Activated CD8-positive, alpha-beta memory T cell treated with anti-CD3 and anti-CD28 coated beads, Interleukin-2, amount 50 U/mL, for 24 hours (primary cell): ENCODE data around the gene IFT122.
"Not testable (repeated sequence)": the region's sequence is repeated elsewhere in the genome, so short reads cannot be mapped to it uniquely, and the experiment has no call there.

Experiments
- DNase-seq: peaks from one replicate; pipeline ENCODE4 v3.0.0-alpha.2; 2020; ENCODE audit errors: extremely low read depth

The IFT122 gene

DNA sequence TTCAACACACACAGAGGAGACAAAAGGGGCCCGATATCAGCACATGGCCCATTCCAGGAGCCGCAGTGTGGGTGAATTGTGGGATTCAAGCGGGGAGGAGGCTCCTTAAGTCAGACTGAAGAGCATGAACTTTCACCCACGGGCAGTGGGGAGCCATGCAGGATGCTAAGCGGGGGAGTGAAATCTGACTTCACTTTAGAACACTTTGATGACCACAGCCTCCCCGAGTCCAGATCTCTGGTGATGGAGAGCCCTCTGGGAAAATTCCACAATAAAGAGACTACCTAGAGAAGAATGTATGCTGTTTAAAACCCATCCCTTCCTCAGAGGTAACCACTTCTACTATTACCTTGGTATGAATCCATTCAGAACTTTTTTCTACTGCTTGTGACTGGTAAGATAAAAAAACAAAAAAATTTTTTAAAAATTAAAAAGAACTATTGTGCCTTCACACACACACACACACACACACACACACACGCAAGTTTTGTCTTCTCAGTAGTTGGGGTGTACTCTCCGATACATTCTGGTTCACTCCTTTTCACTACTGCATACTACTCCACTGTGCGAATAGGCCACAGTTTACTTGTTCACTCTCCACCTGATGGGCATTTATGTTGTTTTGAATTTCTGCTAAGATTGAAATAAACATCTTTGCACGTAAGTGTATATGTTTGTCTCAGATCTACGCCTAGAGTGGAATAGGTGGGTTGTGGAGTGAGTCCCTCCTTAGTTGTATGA is 100.9 kb downstream of the IFT122 start:
- DNase-seq, result no peak

DNA sequence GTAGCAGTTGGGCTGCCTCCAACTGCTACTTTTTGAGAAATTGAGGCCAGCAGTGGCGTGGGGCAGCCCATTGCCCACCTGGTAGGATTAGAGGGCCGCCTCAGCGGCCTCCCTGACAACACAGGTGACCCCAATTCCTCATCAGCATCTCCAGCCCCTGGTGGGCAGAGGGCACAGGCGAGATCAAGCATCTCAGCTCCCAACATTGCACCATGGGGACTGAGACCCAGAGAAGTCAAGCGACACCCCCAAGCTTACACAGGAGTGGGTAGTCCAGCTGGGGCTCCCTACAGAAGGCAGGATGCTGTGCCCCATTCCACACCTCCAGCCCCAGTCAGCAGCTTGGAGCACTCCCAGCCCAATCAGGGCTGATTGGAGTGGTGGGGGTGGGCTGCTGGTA is 102.7 kb downstream of the IFT122 start:
- no peak for DNase-seq

DNA sequence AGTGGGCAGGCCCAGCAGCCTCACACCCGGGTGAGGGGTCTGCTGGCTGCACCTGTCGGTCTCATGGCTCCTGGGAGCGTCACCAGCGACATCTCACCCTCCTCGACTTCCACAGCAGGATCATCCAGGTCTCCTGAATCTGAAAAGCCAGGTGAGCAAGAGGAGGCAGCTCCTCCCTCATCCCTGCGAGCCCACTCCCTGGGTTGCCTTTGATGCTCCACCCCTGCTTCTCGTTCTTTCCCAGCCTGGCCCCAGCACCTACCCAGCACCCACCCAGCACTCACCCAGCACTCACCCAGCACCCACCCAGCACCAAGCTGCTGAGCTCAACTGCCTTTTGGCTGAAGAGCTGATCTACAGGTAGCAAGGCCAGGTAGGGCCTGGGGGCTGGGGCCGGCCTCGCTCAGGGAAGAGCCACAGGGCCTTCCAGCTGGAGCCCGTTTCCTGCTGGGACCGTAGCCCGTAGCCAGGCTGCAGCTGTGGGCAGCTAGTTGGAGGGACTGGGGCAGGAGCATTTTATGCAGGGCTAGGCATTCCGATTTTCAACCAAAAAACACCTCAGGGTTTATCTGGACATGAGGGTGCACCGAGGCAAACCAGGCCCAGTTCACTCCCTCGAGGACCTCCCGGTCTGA is 103.2 kb downstream of the IFT122 start, which contains the start of gene H1-8:
Gene H1-8 (plus strand): TSS at position 20 of the 635 bp plus-strand sequence. CDS start 44 bp downstream, at position 64.
- no peak for DNase-seq

DNA sequence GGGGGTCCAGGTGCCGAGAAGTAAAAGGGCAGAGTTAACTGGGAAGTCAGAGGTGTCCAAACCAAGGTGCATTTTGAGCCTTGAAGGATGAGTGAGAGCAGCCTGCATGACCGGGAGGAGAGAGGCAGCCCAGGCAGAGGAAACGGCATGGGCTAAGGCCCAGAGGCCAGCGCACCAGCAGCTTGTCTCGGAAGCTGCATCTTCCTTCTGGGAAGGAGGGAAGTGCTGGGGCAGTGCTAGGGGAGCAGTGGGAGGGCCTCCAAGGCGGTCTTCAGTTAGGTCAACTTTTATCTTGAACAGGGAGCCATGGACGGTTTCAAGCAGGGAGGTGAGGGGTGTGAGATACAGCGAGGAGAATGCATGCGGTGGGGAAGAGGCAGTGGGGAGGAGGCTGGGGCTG is 104.0 kb downstream of the IFT122 start:
- no peak for DNase-seq

DNA sequence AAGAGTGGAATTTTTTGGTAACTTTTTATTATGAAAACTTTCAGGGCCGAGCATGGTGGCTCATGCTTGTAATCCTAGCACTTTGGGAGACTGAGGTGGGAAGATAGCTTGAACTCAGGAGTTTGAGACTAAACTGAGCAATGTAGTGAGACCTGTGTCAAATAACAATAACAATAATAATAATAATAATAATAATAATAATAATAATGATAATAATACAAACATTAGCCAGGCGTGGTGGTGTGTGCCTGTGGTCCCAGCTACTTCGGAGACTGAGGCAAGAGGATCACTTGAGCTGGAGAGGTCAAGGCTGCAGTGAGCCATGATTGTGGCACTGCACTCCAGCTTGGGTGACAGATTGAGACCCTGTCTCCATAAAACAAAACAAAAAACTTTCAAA is 105.9 kb downstream of the IFT122 start:
- DNase-seq, result not testable (repeated sequence)

DNA sequence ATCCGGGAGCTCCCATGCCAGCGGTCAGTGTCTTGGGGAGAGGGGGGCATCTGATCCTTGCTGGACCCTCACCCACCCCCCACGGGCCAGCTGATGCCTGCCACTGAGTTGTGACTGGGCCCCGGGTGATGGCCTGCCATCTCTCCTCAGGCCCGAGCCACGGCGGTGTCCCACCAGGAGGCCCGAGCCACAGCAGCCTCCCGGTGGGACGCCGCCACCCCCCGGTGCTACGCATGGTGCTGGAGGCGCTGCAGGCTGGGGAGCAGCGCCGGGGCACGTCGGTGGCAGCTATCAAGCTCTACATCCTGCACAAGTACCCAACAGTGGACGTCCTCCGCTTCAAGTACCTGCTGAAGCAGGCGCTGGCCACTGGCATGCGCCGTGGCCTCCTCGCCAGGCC is 107.2 kb downstream of the IFT122 start:
- DNase-seq, result no peak

DNA sequence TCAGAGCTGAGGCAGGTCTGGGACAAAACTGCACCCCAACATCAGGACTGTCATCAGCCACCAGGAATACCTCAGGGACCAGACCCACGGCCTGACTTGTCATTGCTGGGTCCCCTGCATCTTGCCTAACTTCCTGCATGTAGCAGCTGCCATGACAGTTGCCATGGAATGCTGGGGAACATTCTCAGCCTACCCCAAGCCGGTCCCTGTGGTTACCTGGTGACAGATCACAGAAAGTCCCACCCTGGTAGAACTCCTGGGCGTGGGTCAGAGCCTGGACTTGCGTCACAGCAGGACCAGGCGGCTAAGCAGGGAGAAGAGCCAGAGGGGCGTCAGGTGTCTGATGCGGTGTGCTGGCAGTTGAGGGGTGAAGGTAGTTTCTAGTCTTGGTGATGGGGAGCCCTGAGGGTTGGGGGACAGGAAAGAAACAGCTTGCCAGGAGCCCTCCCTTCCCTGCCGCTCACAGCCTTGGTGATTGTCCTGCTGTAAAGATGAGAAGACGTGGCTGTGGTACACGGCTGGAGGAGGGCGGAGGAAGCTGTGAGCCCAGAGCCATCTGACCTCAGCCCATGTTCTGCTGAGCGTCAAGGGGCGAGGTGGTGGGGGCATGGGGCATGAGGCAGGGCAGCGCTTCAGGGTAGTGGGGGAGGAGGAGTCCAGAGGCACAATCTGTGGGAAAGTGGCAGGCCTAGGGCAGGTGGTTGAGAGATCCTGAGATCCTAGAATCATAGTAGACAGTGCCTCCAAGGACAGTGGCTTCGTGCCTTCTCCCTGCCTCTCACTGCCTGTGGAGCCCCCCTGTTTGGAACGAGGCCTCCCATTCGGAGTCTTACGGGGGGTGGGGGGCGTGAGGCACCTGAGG is 108.3 kb downstream of the IFT122 start:
- DNase-seq, result no peak

DNA sequence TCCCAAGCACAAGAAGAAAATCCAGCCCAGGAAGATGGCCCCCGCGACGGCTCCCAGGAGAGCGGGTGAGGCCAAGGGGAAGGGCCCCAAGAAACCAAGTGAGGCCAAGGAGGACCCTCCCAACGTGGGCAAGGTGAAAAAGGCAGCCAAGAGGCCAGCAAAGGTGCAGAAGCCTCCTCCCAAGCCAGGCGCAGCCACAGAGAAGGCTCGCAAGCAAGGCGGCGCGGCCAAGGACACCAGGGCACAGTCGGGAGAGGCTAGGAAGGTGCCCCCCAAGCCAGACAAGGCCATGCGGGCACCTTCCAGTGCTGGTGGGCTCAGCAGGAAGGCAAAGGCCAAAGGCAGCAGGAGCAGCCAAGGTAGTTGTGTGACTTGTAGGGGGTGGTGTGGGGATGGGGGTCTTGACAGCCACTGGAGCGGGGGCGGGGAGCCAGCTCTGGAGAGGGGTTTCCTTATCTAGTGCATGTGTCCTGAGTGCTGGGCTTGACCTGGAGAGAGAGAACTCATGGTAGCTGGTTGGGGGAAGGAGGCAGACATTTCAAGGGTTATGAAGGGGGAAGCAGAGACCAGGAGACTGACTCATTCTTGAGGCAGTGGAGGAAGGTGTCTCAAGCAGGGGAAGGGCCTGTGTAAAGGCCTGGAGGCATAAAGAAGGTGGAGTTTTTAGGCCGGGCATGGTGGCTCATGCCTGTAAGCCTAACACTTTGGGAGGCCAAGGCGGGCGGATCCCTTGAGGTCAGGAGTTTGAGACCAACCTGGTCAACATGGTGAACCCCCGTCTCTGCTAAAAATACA is 109.2 kb downstream of the IFT122 start:
- no peak for DNase-seq

DNA sequence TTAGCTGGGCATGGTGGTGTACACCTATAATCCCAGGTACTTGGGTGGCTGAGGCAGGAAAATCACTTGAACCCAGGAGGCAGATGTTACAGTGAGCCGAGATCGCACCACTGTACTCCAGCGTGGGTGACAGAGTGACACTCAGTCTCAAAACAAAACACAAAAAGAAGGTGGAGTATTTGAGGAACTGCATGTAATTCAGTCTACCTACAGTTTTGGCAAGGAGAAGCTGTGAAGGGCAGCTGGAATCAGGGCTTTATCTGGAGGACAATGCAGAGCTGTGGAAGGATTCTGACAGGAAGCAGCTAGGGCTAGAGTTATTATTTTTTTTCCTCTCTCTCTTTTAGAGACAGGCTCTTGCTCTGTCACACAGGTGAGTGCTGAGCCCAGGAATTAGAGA is 109.8 kb downstream of the IFT122 start:
- DNase-seq, result no peak

DNA sequence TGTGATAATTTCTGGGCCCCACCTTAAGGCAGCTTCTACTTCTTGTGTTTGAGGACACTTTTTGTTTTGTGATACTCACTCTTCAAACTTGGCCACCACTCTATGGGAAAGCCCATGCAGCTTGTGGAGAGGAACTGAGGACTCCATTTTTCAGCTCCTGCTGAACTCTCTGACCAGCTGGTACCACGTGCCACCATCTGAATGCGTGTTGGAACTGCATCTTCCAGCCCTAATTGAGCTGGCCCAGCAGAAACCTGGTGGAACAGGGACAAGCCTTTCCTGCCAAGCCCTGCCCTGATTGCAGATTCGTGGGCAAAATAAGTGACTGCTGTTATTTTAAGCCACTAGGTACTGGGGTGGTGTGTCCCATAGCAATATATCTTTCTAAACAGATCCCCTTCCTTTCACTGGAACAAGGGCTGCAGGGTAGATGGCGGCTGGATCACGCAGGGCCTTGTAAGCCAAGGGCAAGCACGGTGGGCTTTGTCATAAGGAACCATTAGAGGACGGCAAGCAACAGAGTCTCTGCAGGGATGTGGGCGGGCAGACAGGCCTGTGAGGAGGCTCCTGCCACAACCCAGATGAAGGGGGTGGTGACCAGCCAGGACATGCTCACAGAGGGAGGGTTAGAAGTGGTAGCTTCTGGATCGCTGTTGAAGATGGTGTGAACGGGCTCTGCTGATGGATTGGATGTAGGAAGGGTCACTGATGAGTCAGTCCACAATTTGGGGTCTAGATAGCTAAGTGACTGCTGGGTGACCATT is 112.4 kb downstream of the IFT122 start:
- no peak for DNase-seq

DNA sequence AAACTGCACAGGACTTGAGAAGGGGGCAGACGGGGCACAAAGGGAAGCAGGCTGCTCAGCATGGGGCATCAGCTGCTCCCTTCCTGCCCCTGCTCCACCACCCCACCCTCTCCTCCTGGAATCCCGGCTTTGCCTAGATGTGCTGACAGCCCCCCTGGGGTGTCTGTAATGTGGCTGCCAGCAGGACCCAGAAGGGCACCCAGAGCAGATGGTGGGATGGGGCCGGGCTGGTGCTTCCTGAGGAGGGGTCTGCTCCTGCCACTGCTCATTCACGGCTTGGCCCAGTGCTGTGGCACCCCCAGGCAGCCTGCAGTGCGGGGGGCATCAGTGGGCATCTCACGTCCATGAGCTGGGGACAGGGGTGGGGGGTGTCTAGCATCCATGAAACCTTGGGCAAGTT is 113.1 kb downstream of the IFT122 start:
- no peak for DNase-seq

DNA sequence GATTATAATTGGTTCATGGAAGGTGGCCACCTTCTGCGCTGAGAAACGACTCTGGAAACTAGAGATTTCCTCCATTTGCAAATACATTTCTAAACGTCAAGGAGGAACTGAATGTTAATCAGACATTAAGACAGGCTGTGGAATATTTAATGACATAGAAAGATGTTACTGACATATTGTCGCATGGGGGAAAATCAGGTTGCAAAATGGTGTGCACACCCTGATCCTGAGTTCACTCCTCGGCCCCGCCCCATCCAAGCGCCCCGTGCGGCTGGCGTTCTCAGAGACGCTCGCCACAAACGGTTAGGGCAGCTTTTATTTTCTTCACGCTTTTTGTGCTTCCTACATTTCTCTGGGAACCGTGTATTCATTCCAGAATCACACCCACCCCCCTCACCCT is 113.7 kb downstream of the IFT122 start:
- no peak for DNase-seq

DNA sequence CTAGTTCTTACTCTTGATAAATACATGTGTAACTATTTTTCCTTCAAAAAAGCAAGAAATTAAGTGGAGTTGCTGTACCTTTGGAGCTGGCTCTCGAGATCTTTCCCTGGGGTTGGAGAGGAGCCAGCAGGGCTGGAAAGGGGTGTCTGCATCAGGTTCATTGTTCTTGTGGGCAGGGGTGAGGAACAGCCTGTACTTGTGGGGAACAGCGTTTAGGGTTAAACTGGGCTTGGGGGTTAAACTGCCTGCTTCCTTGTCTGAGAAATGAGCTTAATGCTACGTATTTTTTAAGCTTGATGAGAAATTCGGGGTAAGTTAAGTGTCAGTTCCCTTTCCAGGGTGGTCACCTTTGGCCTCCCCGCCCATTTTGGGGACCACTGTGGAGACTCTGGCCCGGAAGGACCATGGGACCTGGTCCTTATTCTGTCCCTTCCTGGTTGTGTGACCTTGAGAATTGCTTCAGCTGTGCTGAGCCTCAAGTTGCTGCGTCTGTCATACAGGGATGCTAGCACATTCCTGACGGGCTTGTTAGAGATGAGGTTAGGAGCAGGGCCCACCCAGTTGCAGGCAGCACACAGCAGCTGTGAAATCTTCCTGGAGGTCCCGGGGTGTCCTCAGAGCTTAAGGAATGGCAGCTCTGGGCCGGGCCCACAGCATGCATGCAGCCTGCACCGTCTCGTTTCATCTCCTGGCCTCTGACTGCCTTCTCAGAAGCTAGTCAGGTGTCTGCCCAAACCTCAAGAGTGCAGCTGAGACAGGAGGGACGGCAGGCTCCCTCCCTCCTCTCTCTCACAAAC is 114.5 kb downstream of the IFT122 start:
- DNase-seq, result no peak

DNA sequence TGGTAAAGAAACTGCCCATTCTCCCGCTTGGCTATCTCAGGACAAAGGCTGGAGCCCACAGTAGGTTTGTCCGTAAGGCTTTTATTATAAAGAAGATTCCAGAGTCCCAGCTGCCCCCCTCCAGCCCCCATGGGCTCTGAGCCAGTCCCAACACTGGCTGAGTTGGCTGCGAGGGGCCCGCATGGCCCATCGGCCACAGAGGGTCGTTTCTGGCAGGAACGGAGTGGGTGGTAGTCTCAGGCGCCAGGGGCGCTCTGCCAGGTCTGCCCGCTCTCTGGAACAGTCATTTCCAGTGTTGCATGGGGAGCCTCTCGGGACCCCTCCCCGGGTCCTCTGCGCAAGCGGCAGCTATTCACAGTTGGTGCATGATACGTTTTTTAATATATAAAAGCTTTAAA is 115.1 kb downstream of the IFT122 start:
- no peak for DNase-seq

DNA sequence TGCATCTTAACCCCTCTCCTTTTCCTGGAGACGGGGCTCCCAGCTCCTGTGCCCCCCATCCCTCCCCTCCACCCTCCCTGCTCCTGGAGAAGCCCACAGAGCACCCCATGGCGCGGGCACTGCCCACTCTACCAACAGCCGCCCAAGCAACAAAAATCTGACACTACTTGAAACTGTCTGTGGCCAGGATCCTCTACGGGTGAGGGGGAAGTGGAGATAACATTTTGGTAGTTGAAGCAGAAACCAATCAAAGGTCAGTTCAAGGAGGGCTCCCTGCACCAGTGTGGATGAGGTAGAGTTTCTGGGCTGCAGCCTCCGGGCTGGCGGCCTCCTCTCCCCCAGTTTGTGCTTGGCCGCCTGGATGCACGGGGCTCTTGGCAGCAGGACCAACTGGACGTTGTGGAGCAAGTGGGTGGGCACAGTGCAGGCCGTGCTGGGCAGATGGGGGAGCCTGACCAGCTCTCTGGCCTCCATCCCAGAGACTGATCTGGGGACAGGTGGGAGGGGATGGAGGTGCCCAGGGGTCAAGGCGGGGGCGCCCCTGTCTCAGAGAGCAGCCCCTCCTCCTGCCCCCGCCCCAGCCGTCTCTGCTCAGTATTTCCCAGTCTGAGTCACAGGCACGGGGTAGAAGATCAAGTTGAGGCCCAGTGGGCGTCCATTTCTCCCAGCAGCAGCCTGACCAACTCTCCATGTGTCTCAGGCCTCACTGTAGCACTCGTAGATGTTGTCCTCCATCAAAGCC is 115.8 kb downstream of the IFT122 start:
- no peak for DNase-seq

DNA sequence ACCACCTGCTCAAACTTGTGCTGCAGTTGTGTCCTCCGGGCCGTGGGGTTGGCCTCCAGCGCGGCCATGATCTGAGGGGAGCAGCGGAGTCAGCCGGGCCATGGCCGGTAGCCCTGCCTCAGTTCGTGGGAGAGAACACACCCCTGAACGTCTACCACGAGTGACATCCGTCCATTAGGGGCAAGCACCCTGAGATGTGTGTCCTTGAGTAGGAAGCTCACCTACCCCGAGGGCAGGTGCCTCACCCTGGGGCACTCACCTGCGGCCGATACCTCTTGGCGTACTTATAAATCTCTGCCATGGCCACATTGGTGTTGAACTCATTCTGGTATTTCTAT is 116.3 kb downstream of the IFT122 start:
- no peak for DNase-seq

DNA sequence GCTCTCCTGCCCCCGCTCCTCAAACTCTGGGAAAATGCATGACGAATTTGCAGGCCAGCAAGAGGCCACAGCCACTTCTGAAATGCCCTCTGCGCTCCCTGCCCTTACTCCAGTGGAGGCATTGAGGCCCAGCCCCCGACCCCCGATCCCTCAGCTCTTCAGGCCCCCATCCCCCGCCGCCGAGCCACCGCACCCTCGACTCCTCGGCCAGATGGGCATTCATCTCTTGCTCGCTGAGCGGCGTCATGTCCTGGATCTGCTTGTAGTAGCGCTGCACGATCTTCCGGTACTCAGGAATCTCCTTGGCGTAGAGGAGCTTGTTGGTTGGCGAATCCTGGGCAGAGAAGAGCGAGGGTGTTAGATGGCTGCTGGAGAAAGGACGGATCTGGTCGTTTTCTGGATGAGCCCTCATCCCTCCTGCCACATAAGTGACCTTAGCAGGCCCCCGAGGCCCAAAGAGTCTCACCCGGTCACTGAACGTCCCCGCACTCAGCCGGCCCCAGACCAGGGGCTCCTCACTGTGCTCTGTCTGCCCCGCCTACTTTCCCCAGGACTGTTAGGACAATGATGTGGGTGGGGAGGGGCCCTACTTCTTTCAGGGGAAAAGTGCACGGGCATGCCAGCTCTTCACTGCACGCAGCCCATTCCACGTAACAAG is 117.0 kb downstream of the IFT122 start:
- no peak for DNase-seq

DNA sequence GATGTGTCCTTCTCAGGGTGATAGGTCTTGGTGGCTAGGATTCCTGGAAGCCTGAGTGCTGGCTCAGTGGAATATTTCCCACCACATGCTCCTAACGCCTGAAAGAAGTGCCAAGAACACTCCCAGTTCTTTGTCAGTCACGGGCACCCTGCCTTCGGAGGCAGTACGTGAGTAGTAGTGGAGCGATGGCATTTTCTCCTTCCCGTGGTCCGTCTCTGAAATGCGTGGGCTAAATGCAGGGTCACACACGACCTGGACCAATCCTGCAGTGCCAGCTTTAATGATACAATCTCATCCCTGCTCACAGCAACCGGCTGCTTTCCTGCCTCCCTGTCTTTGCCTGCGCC is 117.5 kb downstream of the IFT122 start:
- DNase-seq, result no peak

DNA sequence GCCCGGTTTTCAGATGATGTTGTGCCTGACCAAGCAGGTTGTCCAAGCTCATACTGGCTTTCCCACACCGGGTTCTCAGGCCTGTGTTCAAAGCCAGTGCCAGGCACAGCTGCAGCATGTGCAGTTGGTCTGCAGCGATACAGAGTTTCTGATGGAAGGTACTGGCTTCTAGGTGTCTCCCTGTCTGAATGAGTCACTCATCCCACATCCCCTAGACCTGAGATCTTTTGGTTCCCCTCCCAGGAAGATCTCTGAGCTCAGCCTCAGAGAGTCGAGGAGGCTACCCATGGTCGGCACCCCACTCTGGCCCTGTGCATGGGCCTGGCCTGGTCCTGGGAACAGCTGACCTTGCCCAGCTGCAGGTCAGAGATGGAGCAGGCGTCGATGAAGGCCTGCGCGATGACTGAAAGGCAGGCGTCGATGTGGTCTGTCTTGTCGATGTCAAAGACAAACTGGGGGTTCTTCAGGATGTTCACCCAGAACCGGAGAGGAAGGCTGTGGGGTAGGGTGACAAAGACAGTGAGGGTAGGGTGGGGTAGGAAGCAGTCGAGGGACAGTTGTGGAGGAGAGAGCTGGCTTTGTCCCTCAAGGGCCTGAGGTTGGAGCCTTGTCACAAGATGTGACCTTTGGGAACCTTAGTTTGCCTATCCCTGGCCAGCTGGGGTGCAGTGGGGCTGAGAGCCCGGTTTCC is 118.2 kb downstream of the IFT122 start:
- no peak for DNase-seq
